Activated effector memory CD4-positive, alpha-beta T cell treated with anti-CD3 and anti-CD28 coated beads, Interleukin-2, amount 50 U/mL, for 16 hours (primary cell): ENCODE data around the gene NBPF19.
A peak's percentile ranks its signal among the peaks of the same experiment; 100 is the strongest.
"Not testable (repeated sequence)": the region's sequence is repeated elsewhere in the genome, so short reads cannot be mapped to it uniquely, and the experiment has no call there.

Source experiments
- DNase-seq: peaks from one replicate; pipeline ENCODE4 v3.0.0-alpha.2; 2020

Gene NBPF19

GRCh38 chr1:149474745-149475144 is at the start of gene NBPF19:
NBPF19 (plus strand) TSS chr1:149475045; CDS start chr1:149475933, 888 bp downstream.
- DNase-seq, result not testable (repeated sequence)

GRCh38 chr1:149428317-149428716 is 46.5 kb upstream of the NBPF19 start:
- not testable (repeated sequence) for DNase-seq

DNA sequence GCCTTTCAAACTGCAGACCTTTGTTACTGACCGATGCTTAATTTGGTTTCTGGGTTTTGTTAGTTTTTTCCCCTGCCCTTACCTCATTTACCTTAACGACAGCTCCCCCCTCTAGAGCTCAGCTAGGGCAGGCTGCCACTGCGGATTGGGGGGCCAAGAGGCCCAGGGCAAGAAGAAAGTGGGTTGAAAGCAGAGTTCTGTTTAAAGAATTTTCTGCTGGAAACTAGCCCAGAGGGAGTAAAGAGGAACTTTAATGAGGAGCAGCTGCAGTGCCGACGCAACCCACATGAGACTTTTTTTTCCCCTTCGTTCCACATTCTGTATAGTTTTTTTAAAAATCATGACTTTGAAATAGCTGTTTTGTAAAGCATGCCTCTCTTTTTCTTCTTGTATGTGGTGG is 29.4 kb upstream of the NBPF19 start:
- DNase-seq, result not testable (repeated sequence)

DNA sequence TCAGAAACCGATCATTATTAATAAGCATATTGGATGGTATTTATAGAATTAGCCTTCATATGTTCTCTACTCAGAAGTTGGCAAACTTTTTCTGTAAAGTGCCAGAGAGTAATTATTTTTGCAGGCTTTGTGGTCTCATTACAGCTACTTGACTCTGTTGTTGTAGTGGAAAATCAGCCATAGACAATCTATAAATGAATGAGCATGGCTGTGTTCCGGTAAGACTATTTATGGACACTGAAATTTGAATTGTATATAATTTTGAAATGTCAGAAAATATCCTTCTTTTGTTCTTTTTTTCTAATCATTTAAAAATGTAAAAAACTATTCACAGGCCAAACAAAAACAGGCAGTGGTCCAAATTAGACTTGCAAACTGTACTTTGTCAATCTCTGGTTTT is 22.6 kb upstream of the NBPF19 start:
- not testable (repeated sequence) for DNase-seq

- not testable (repeated sequence) for DNase-seq
These were observed 22.2 kb upstream of the NBPF19 start for GRCh38 chr1:149452652-149453051.

DNA sequence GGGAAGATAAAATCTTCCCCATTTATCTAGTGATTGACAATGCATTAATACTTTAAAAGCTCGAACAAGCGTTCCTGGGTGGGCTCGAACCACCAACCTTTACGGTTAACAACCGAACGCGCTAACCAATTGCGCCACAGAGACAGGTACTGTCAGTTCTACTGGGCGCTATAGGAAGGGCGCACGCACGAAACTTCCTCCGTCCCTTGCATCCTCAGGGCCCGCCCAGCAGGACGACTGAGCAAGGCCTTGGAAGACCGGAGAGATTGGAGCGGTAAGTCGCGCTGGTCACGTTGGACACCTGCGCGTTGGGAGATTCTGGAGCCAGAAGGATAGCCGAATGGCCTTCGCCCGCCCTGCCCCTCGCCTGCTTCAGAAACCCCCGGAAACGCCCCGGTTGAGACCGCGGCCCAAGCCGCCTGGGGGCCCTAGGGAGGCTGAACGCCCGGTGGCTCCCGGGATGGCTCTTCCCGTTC is 83.5 kb downstream of the NBPF19 start:
- peak; percentile 83 for DNase-seq

- not testable (repeated sequence) for DNase-seq
These were observed 87.0 kb downstream of the NBPF19 start for GRCh38 chr1:149561806-149562205.

DNA sequence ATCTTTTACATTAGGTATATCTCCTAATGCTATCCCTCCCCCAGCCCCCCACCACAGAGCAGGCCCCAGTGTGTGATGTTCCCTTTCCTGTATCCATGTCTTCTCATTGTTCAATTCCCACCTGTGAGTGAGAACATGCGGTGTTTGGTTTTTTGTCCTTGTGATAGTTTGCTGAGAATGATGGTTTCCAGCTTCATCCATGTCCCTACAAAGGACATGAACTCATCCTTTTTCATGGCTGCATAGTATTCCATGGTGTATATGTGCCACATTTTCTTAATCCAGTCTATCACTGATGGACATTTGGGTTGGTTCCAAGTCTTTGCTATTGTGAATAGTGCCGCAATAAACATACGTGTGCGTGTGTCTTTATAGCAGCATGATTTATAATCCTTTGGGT is 90.6 kb downstream of the NBPF19 start:
- DNase-seq, result not testable (repeated sequence)

DNA sequence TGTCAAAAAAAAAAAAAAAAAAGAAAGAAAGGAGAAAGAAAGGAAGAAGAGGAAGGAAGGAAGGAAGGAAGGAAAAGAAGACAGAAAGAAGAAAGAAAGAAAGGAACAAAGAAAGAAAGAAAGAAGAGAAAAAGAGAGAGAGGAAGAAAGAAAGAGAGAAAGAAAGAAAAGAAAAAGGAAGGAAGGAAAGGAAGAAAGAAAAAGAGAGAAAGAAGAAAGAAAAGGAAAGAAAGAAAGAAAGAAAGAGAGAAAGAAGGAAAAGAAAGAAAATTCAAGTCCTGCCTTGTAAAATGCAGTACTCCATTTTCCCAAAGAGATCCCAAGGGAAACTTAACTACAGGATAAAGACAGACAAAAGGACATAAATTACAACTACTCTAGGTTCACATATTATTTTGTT is 97.9 kb downstream of the NBPF19 start:
- DNase-seq, result not testable (repeated sequence)

GRCh38 chr1:149585592-149585991 is 110.7 kb downstream of the NBPF19 start:
- peak; percentile 63 for DNase-seq
